Left ventricle myocardium inferior (tissue), 1 donor: ENCODE data around the gene RPL19. TPM values are rescaled to one million over a fixed set of nuclear protein-coding genes. Genes with fewer than 3 reads are reported as not detected.

Experiments
- DNase-seq: peaks from one replicate; pipeline ENCODE4 v3.0.0-alpha.2; 2020
- H3K27ac ChIP-seq: fragments of 200-600 bp; replicated peaks from 2 replicates; pipeline ENCODE4 v1.8.0; 2021
- H3K27me3 ChIP-seq: fragments of 200-600 bp; 2 replicates; pipeline ENCODE4 v1.8.0; 2021; ENCODE audit warnings: low read depth
- H3K36me3 ChIP-seq: fragments of 200-600 bp; 2 replicates; pipeline ENCODE4 v1.8.0; 2021
- H3K4me1 ChIP-seq: fragments of 200-600 bp; 2 replicates; pipeline ENCODE4 v1.8.0; 2021
- H3K4me3 ChIP-seq: fragments of 200-600 bp; 2 replicates; pipeline ENCODE4 v1.8.0; 2021; ENCODE audit warnings: mild to moderate bottlenecking, moderate library complexity
- H3K9me3 ChIP-seq: fragments of 200-600 bp; replicated peaks from 2 replicates; pipeline ENCODE4 v1.8.0; 2021
- intact Hi-C: fragments of 100-400 bp; cut with micrococcal nuclease; formaldehyde crosslinking; loops from one replicate; pipeline ENCODE4 v1.11.0; 2022
- total RNA-seq: library from RNA; stranded (reverse); fragmentation: NEBNext Ultra II Directional; extraction: Animal tissue kit (Norgen Biotek cat#: 25700); gene quantifications from one replicate; pipeline ENCODE4 v1.2.1, GENCODE V29; 2021
- TF ChIP-seq, protein P1 (sequence below): fragments of 200-600 bp; IDR thresholded peaks from 2 replicates; pipeline ENCODE4 v1.8.0; 2021; ENCODE audit warnings: antibody characterized with exemption, mild to moderate bottlenecking, borderline replicate concordance
- donor health status: DM: no; HTN: yes; CAD: no; lungs with severe emphysema.

Gene RPL19
- total RNA-seq, 1 donor from 2014 or later, result 944 TPM

GRCh38 chr17:39178536-39178935 lies 21.5 kb upstream of the RPL19 start:
- peaks cover 4% of the 10 kb centered on the region for H3K27me3 ChIP-seq
- H3K36me3 ChIP-seq, result peaks cover 17% of the 10 kb centered on the region
- DNase-seq, result no peak
- TF ChIP-seq, protein P1, sequence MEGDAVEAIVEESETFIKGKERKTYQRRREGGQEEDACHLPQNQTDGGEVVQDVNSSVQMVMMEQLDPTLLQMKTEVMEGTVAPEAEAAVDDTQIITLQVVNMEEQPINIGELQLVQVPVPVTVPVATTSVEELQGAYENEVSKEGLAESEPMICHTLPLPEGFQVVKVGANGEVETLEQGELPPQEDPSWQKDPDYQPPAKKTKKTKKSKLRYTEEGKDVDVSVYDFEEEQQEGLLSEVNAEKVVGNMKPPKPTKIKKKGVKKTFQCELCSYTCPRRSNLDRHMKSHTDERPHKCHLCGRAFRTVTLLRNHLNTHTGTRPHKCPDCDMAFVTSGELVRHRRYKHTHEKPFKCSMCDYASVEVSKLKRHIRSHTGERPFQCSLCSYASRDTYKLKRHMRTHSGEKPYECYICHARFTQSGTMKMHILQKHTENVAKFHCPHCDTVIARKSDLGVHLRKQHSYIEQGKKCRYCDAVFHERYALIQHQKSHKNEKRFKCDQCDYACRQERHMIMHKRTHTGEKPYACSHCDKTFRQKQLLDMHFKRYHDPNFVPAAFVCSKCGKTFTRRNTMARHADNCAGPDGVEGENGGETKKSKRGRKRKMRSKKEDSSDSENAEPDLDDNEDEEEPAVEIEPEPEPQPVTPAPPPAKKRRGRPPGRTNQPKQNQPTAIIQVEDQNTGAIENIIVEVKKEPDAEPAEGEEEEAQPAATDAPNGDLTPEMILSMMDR, result no peak
- intact Hi-C loops, result no loop called here
- no peaks in the 10 kb centered on the region for H3K9me3 ChIP-seq
- no peak overlapping the region for H3K27ac ChIP-seq
- H3K4me1 ChIP-seq, result peaks cover 7% of the 10 kb centered on the region
- H3K4me3 ChIP-seq, result no peak overlapping the region

- Histone ChIP-seq H3K27me3 (no peaks in the 10 kb centered on the region), H3K4me3 (no peak overlapping the region), H3K36me3 (peaks cover 33% of the 10 kb centered on the region), H3K27ac (no peak overlapping the region), H3K4me1 (no peaks in the 10 kb centered on the region), H3K9me3 (no peaks in the 10 kb centered on the region)
- TF ChIP-seq, protein P1, result no peak
- intact Hi-C loops, result no loop called here
- DNase-seq, result no peak
These were observed 18.8 kb upstream of the RPL19 start for GRCh38 chr17:39181303-39181702.

DNA sequence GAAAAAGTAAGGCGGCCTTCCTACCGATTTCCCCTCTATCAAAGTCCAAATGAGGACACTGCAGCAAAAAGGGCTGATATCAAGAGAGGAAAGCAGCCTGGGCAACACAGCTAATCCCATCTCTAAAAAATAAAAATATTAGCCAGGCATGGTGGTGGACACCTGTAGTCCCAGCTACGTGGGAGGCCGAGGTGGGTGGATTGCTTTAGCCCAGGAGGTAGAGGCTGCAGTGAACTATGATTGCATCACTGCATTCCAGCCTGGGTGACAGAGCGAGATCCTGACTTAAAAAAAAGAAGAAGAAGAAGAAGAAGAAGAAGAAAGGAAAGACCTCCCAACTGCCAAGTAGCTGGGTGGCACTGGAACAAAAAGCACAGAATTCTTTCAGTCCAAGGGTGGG lies 17.0 kb upstream of the RPL19 start:
- Histone ChIP-seq H3K4me3 (no peak overlapping the region), H3K27ac (no peak overlapping the region), H3K27me3 (no peaks in the 10 kb centered on the region), H3K36me3 (peaks cover 36% of the 10 kb centered on the region), H3K4me1 (no peaks in the 10 kb centered on the region), H3K9me3 (no peaks in the 10 kb centered on the region)
- no peak for DNase-seq
- TF ChIP-seq, protein P1, result no peak
- intact Hi-C loops, result no loop called here

- H3K36me3 ChIP-seq, result peaks cover 40% of the 10 kb centered on the region
- intact Hi-C loops, result no loop called here
- H3K27ac ChIP-seq, result no peak overlapping the region
These were observed 16.4 kb upstream of the RPL19 start for GRCh38 chr17:39183720-39184119.

GRCh38 chr17:39186481-39187002 lies 13.5 kb upstream of the RPL19 start:
- Histone ChIP-seq H3K9me3 (no peaks in the 10 kb centered on the region), H3K4me1 (no peaks in the 10 kb centered on the region), H3K36me3 (peaks cover 45% of the 10 kb centered on the region), H3K27ac (no peak overlapping the region), H3K4me3 (no peak overlapping the region), H3K27me3 (no peaks in the 10 kb centered on the region)
- no peak for DNase-seq
- intact Hi-C loops, result no loop called here
- TF ChIP-seq, protein P1, result no peak

More at GRCh38 chr17:39183720-39184119, 16.4 kb upstream of the RPL19 start:
- Histone ChIP-seq H3K9me3 (no peaks in the 10 kb centered on the region), H3K4me1 (no peaks in the 10 kb centered on the region), H3K4me3 (no peak overlapping the region), H3K27me3 (no peaks in the 10 kb centered on the region)
- no peak for DNase-seq
- TF ChIP-seq, protein P1, result no peak
